ENCODE measurements around the gene KRTAP10-6. TPM values are rescaled to one million over a fixed set of nuclear protein-coding genes. Genes with fewer than 3 reads are reported as not detected.

The KRTAP10-6 gene
- total and polyA plus RNA-seq, 2 donors from 2014 or later: not detected

- DNase-seq (no peak), FAIRE-seq (no peak)
- H3K27me3 ChIP-seq (ENCODE audit: control insufficient read depth, insufficient read depth, low read length): no peaks in the 10 kb centered on the region
- intact Hi-C loops (cut with DNase I): no loop called here
- H3K36me3 ChIP-seq (ENCODE audit: control insufficient read depth in 2 of 3, insufficient read depth in 3 of 3, low read length in 3 of 3): no peaks in the 10 kb centered on the region
- TF ChIP-seq, protein P1, sequence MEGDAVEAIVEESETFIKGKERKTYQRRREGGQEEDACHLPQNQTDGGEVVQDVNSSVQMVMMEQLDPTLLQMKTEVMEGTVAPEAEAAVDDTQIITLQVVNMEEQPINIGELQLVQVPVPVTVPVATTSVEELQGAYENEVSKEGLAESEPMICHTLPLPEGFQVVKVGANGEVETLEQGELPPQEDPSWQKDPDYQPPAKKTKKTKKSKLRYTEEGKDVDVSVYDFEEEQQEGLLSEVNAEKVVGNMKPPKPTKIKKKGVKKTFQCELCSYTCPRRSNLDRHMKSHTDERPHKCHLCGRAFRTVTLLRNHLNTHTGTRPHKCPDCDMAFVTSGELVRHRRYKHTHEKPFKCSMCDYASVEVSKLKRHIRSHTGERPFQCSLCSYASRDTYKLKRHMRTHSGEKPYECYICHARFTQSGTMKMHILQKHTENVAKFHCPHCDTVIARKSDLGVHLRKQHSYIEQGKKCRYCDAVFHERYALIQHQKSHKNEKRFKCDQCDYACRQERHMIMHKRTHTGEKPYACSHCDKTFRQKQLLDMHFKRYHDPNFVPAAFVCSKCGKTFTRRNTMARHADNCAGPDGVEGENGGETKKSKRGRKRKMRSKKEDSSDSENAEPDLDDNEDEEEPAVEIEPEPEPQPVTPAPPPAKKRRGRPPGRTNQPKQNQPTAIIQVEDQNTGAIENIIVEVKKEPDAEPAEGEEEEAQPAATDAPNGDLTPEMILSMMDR (IDR thresholded peaks at IDR 0.05; ENCODE audit: borderline replicate concordance, extremely low read depth, insufficient read depth): no peak
- no peak overlapping the region for H3K27ac ChIP-seq (ENCODE audit: low read depth in 2 of 2, low read length in 2 of 2)
- no peaks in the 10 kb centered on the region for H3K4me1 ChIP-seq (ENCODE audit: control insufficient read depth in 2 of 3, insufficient read depth in 2 of 3, low read depth in 1 of 3, low read length in 3 of 3)
- H3K9me3 ChIP-seq (ENCODE audit: control insufficient read depth in 2 of 3, insufficient read depth in 1 of 3, low read length in 3 of 3): peaks cover 0 to 9% (median 0%) of the 10 kb centered on the region in 3 donors
- no peak overlapping the region for H3K9ac ChIP-seq (ENCODE audit: low read length in 3 of 3)
- no peak overlapping the region for H3K4me3 ChIP-seq (ENCODE audit: low read length in 3 of 3)
Observed at GRCh38 chr21:44544566-44544965, 47.7 kb downstream of the KRTAP10-6 start.

GRCh38 chr21:44542716-44543115 lies 49.6 kb downstream of the KRTAP10-6 start:
- H3K9ac ChIP-seq (ENCODE audit: low read length in 3 of 3): no peak overlapping the region
- no peak overlapping the region for H3K27ac ChIP-seq (ENCODE audit: low read depth in 2 of 2, low read length in 2 of 2)
- H3K36me3 ChIP-seq (ENCODE audit: control insufficient read depth in 2 of 3, insufficient read depth in 3 of 3, low read length in 3 of 3): no peaks in the 10 kb centered on the region
- peaks cover 0 to 9% (median 0%) of the 10 kb centered on the region in 3 donors for H3K9me3 ChIP-seq (ENCODE audit: control insufficient read depth in 2 of 3, insufficient read depth in 1 of 3, low read length in 3 of 3)
- FAIRE-seq (no peak), DNase-seq (no peak)
- H3K4me3 ChIP-seq (ENCODE audit: low read length in 3 of 3): no peak overlapping the region
- no peaks in the 10 kb centered on the region for H3K27me3 ChIP-seq (ENCODE audit: control insufficient read depth, insufficient read depth, low read length)
- TF ChIP-seq, protein P1 (IDR thresholded peaks at IDR 0.05; ENCODE audit: borderline replicate concordance, extremely low read depth, insufficient read depth): no peak
- no peaks in the 10 kb centered on the region for H3K4me1 ChIP-seq (ENCODE audit: control insufficient read depth in 2 of 3, insufficient read depth in 2 of 3, low read depth in 1 of 3, low read length in 3 of 3)
- intact Hi-C loops (cut with DNase I): no loop called here

Other genes with a start within 250 kb of the KRTAP10-6 start
- 11.5 TPM for gene TRPM2, start 238.9 kb downstream of the KRTAP10-6 start, total RNA-seq
- 2.0 TPM for gene TRPM2, start 238.9 kb downstream of the KRTAP10-6 start, polyA plus RNA-seq (ENCODE audit: insufficient read depth, low read depth, low replicate concordance)
- 1.4 TPM for gene LRRC3, start 137.0 kb downstream of the KRTAP10-6 start, total RNA-seq
- gene LRRC3, start 137.0 kb downstream of the KRTAP10-6 start, polyA plus RNA-seq (ENCODE audit: insufficient read depth, low read depth, low replicate concordance): 0.60 TPM
- gene KRTAP10-1, start 52.3 kb downstream of the KRTAP10-6 start, total RNA-seq: not detected
- gene KRTAP10-1, start 52.3 kb downstream of the KRTAP10-6 start, polyA plus RNA-seq (ENCODE audit: insufficient read depth, low read depth, low replicate concordance): not detected
- gene KRTAP10-2, start 41.0 kb downstream of the KRTAP10-6 start, total RNA-seq: not detected
- not detected for gene KRTAP10-2, start 41.0 kb downstream of the KRTAP10-6 start, polyA plus RNA-seq (ENCODE audit: insufficient read depth, low read depth, low replicate concordance)
- gene KRTAP10-3, start 33.7 kb downstream of the KRTAP10-6 start, total RNA-seq: not detected
- not detected for gene KRTAP10-3, start 33.7 kb downstream of the KRTAP10-6 start, polyA plus RNA-seq (ENCODE audit: insufficient read depth, low read depth, low replicate concordance)
- gene KRTAP10-4, start 18.8 kb downstream of the KRTAP10-6 start, total RNA-seq: not detected
- gene KRTAP10-4, start 18.8 kb downstream of the KRTAP10-6 start, polyA plus RNA-seq (ENCODE audit: insufficient read depth, low read depth, low replicate concordance): not detected
- not detected for gene KRTAP10-5, start 11.9 kb downstream of the KRTAP10-6 start, total RNA-seq
- not detected for gene KRTAP10-5, start 11.9 kb downstream of the KRTAP10-6 start, polyA plus RNA-seq (ENCODE audit: insufficient read depth, low read depth, low replicate concordance)
- not detected for gene KRTAP10-7, start 8.1 kb upstream of the KRTAP10-6 start, total RNA-seq
- not detected for gene KRTAP10-7, start 8.1 kb upstream of the KRTAP10-6 start, polyA plus RNA-seq (ENCODE audit: insufficient read depth, low read depth, low replicate concordance)
- gene KRTAP10-8, start 19.6 kb upstream of the KRTAP10-6 start, total RNA-seq: not detected
- not detected for gene KRTAP10-8, start 19.6 kb upstream of the KRTAP10-6 start, polyA plus RNA-seq (ENCODE audit: insufficient read depth, low read depth, low replicate concordance)
- gene KRTAP10-9, start 34.6 kb upstream of the KRTAP10-6 start, total RNA-seq: not detected
- not detected for gene KRTAP10-9, start 34.6 kb upstream of the KRTAP10-6 start, polyA plus RNA-seq (ENCODE audit: insufficient read depth, low read depth, low replicate concordance)
- gene KRTAP10-10, start 44.9 kb upstream of the KRTAP10-6 start, total RNA-seq: not detected
- gene KRTAP10-10, start 44.9 kb upstream of the KRTAP10-6 start, polyA plus RNA-seq (ENCODE audit: insufficient read depth, low read depth, low replicate concordance): not detected
- not detected for gene KRTAP10-11, start 53.9 kb upstream of the KRTAP10-6 start, total RNA-seq
- not detected for gene KRTAP10-11, start 53.9 kb upstream of the KRTAP10-6 start, polyA plus RNA-seq (ENCODE audit: insufficient read depth, low read depth, low replicate concordance)
- not detected for gene KRTAP12-4, start 62.2 kb upstream of the KRTAP10-6 start, total RNA-seq
- not detected for gene KRTAP12-4, start 62.2 kb upstream of the KRTAP10-6 start, polyA plus RNA-seq (ENCODE audit: insufficient read depth, low read depth, low replicate concordance)
- not detected for gene KRTAP12-3, start 65.4 kb upstream of the KRTAP10-6 start, total RNA-seq
- not detected for gene KRTAP12-3, start 65.4 kb upstream of the KRTAP10-6 start, polyA plus RNA-seq (ENCODE audit: insufficient read depth, low read depth, low replicate concordance)
- gene KRTAP12-2, start 74.4 kb upstream of the KRTAP10-6 start, total RNA-seq: not detected
- not detected for gene KRTAP12-2, start 74.4 kb upstream of the KRTAP10-6 start, polyA plus RNA-seq (ENCODE audit: insufficient read depth, low read depth, low replicate concordance)
- gene KRTAP12-1, start 89.7 kb upstream of the KRTAP10-6 start, total RNA-seq: not detected
- not detected for gene KRTAP12-1, start 89.7 kb upstream of the KRTAP10-6 start, polyA plus RNA-seq (ENCODE audit: insufficient read depth, low read depth, low replicate concordance)
- not detected for gene KRTAP10-12, start 104.7 kb upstream of the KRTAP10-6 start, total RNA-seq
- not detected for gene KRTAP10-12, start 104.7 kb upstream of the KRTAP10-6 start, polyA plus RNA-seq (ENCODE audit: insufficient read depth, low read depth, low replicate concordance)
- 0.22 TPM for gene TSPEAR, start 119.1 kb upstream of the KRTAP10-6 start, total RNA-seq
- gene TSPEAR, start 119.1 kb upstream of the KRTAP10-6 start, polyA plus RNA-seq (ENCODE audit: insufficient read depth, low read depth, low replicate concordance): 0.09 TPM
- gene UBE2G2, start 209.3 kb upstream of the KRTAP10-6 start, total RNA-seq: 86.0 TPM
- 39.4 TPM for gene UBE2G2, start 209.3 kb upstream of the KRTAP10-6 start, polyA plus RNA-seq (ENCODE audit: insufficient read depth, low read depth, low replicate concordance)
- gene SUMO3, start 225.6 kb upstream of the KRTAP10-6 start, total RNA-seq: 88.6 TPM
- gene SUMO3, start 225.6 kb upstream of the KRTAP10-6 start, polyA plus RNA-seq (ENCODE audit: insufficient read depth, low read depth, low replicate concordance): 89.9 TPM

Measured in kidney (tissue), 14 donors.